AG20443 (cell line): Measurements from ENCODE around the gene VGLL4.
A peak's percentile ranks its signal among the peaks of the same experiment; 100 is the strongest.

Source experiments
- DNase-seq: peaks from one replicate; pipeline ENCODE4 v3.0.0; 2012; ENCODE audit warnings: low spot score, mixed read lengths

The VGLL4 gene

GRCh38 chr3:11551036-11551435 lies 92.7 kb downstream of the VGLL4 start:
- DNase-seq = peak; percentile 45

- DNase-seq = no peak
Measured at GRCh38 chr3:11549580-11550140, 94.1 kb downstream of the VGLL4 start.

GRCh38 chr3:11548721-11549131 lies 95.0 kb downstream of the VGLL4 start:
- DNase-seq = peak; percentile 73

GRCh38 chr3:11547498-11547897 lies 96.2 kb downstream of the VGLL4 start:
- no peak for DNase-seq

GRCh38 chr3:11546657-11547302 lies 96.9 kb downstream of the VGLL4 start:
- no peak for DNase-seq

- DNase-seq = peak; percentile 69
Measured at GRCh38 chr3:11545186-11545851, 98.4 kb downstream of the VGLL4 start.

- peak; percentile 61 for DNase-seq
Measured at GRCh38 chr3:11544412-11545181, 99.1 kb downstream of the VGLL4 start.

- DNase-seq = no peak
Measured at GRCh38 chr3:11543948-11544387, 99.7 kb downstream of the VGLL4 start.

GRCh38 chr3:11543141-11543947 lies 100.4 kb downstream of the VGLL4 start:
- DNase-seq = no peak

GRCh38 chr3:11542551-11542950 lies 101.2 kb downstream of the VGLL4 start:
- DNase-seq = no peak

GRCh38 chr3:11541321-11542303 lies 102.1 kb downstream of the VGLL4 start:
- no peak for DNase-seq

GRCh38 chr3:11539677-11540076 lies 104.0 kb downstream of the VGLL4 start:
- DNase-seq = no peak

- DNase-seq = no peak
Measured at GRCh38 chr3:11539218-11539617, 104.5 kb downstream of the VGLL4 start.

- no peak for DNase-seq
Measured at GRCh38 chr3:11538581-11538980, 105.1 kb downstream of the VGLL4 start.

- DNase-seq = no peak
Measured at GRCh38 chr3:11536936-11537612, 106.6 kb downstream of the VGLL4 start.

GRCh38 chr3:11536132-11536935 lies 107.4 kb downstream of the VGLL4 start:
- DNase-seq = no peak

GRCh38 chr3:11535243-11535960 lies 108.3 kb downstream of the VGLL4 start:
- DNase-seq = no peak

GRCh38 chr3:11534793-11535101 lies 109.0 kb downstream of the VGLL4 start:
- no peak for DNase-seq
